GM21528 (cell line): ENCODE results near the gene MPND.

Source experiments
- ATAC-seq: cut with Tn5 transposase; IDR thresholded peaks from one replicate; pipeline ENCODE4 v1.9.1; 2021; ENCODE audit warnings: mild to moderate bottlenecking, moderate library complexity; ENCODE audit not compliant: unreplicated experiment, low FRiP score

The MPND gene

DNA sequence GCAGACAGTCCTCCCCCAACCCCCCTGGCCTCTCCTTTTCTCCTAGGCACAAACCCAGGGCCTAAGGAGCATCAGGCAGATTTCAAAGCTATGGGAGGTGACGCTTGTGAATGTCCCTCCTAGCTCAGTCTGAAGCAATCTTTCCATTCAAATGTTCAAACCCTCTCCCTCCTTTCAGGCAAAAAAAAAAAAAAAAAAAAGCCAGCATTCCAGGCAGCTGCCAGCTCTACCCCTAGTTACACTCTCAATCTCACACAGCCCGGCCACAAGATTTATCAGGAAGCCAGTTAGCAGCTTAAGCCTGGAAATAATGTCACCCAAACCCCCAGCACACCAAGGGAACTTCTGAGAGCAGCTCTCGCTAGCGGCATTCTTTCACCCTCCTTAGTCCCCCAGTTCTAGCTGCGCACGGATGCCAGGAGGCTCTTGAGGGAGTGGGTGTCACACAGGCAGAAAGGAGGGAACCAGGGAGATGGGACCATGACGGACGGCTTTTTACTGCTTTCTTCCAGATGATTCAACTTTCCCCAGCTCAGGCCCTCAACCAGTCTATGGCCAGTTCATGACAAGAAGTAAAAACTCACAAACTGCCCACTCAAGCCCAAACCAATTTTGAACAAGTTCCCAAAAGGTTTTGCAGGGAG, 50.7 kb downstream of the MPND start:
- ATAC-seq = no peak

DNA sequence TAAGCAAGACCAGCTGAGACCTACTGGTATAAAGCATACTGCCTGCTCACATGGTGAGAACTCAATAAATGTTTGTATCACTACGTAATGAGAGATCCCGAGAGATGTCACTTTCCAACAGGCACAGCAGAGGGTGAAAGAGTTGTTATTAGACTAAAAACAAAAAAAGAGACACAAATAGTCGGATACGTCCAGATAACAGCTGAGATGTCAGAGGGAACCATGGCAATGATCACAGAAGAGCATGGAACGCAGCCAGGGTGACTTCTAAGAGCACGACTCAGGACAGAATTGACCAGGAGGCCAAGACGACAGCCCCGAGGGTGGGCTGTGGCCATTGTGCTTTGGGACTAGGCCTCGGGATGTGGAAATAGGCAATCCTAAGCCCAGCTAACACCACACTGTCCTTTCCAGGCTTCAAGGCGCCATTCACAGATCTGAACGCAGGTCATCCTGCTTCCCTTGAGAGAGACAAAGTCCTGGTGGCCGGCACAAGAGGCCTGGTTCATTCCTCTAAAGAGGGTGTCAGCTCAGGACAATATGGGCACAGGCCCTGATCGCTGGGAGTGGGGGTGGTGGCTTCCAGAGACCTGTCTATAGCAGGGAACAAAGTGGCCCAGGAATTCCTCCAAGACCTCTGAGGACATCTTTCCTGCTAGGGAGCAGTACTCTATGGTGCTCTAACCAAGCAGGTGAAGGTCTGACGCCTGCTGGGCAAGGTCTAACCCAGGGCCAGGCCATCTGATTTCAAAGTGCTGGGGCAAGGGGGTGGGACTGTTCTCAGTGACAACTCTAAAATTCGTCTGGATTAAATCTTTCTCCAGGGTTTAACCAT, 53.8 kb downstream of the MPND start:
- ATAC-seq = no peak

DNA sequence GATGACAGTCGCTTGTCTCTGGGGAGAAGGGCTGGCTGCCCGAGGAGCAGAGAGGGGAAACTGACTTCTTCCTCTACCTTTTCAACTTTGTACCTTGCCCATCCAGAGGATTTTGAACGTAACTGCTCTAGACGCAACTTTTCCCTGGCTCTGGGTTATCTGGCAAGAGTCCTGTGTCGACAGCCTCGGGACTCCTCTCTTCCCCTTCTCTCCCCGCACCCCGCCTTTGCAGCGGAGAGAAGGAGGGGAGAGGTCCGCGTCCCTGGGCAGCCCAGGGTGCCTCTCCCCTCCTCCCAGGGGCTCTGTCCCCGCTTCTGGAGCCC, 56.4 kb downstream of the MPND start:
- ATAC-seq = peak; percentile 17

DNA sequence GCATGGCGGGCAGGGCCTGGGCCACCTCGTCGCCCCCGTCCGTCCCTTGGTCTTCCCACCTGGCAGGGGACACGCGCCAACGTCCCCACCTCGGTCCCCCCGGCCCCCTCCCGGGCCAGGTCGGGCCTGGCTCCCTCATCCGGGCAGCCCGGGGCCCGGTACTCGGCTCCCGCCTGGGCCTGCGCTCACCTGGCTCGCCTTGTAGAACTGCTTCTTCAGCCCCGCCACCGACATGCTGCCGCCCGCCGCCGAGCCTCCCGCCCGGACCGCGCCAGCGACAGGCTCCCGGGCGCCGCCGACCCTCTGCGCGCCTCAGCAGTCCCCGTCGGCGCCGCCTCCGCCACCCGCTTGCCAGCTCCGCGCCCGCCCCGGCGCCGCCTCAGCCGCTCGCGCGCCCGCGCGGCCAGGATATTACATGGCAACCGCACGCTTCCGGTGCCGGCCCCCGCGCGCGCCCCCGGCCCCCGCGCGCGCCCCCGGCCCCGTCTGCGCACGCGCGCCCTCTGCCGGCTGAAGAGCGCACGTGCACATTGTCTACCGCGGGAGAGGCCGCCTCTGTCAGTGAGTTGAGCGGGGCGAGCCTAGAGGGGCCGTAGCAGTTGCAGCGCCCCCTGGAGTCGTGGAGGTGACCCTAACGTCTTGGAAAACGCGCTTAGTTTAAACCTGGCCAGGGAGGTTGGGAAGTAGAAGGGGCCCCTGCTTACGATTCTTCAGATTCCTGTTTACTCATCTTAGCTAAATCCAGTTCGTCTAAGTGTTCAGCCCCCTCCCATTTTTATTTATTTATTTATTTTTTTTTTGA, 57.0 kb downstream of the MPND start, which contains the start of gene SH3GL1:
Gene SH3GL1, minus strand, starts transcription at position 413 of the 802 bp plus-strand sequence. Its CDS starts 179 bp downstream, at position 234.
- ATAC-seq = peak; percentile 49

DNA sequence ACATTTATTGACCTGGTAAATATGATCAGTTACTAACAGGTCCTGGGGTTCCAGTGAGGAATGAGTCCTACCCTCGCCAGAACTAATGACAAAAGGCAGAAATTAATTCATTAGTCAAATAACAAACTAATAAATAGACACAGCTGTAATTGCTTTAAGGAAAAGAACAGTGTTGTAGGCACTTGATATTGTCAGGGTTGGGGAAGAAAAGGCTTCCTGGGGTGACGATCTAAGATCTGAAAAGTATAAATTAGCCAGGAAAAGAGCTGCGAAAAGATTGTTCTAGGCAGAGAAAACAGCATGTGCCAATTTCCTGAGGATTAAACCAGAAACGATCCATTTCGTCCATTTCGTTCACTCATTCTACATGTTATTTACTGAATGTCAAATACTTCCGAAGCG, 58.4 kb downstream of the MPND start:
- ATAC-seq = no peak

DNA sequence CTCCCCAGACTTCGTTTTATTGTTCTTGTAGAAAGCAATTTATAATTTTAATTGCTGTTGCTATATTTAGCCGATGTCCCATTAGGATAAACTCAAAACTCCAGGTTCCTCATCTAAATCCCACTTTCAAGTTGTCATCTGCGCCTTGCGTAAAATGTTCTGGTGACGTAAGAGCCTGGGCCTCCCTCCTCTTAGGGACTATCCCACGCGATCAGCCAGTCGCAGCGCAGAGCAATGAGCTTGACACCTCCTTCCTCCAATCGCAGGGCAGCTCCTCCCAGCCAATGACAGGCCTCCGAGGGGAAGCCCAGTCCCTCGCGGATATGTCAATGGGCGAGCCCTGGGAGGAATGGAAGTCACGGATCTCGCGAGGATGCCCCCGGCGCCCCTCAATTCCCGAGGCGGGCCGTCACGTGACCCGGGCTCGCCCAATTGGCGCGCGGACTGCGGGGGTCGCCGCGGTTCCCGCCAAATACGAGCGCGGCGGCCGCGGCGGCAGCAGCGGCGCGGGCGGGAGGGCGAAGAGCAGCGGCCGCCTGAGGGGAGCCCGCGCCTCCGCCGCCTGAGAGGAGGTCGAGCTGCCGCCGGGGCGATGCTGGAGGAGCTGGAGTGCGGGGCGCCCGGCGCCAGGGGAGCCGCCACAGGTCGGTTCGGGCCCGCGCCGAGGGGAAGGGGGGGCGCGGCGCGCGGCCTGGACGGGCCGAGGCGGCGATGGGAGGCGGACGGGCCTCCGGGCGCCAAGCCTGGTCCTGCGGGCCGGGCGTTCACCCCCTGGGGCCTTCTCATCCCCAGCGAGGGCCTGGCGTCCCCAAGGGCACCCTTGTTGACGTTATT, 59.0 kb downstream of the MPND start, which contains the start of gene CHAF1A:
Gene CHAF1A, plus strand, starts transcription at position 470 of the 834 bp plus-strand sequence. Its CDS starts 123 bp downstream, at position 593.
- ATAC-seq = peak; percentile 72

DNA sequence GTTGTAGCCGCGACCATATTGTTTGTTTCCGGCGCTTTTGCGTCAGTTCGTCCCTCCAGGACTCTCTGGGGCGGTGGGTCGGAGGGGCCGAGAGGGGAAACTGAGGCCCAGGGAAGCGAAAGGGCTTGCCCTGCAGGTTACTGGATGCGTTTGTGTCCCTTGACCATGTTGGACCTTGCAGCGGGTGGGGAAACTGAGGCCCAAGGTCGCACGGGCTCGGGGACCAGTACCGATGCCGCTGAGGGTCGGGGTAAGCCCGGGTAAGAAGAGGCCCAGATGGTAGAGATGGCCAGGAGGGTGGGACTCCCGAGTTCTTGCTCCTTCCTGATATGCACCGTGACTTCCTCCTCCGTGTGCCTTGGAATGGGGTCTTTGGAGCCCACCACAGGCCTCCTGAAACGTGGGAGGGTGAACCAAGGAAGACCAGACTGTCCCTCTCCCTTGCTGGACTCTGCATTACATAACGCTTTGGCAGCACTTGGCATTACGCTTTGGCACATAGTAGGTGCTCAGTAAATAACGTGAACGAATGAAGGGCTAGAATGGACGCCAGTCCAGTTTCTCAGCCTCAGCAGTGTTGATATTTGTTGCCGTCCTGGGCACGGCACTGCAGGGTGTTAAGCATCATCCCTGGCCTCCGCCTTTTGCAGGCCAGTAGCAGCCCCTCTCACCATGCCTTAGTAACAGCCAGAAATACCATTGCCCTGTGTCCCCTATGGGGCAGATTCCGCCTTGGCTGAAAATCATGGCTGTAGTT, 59.8 kb downstream of the MPND start:
- ATAC-seq = no peak

DNA sequence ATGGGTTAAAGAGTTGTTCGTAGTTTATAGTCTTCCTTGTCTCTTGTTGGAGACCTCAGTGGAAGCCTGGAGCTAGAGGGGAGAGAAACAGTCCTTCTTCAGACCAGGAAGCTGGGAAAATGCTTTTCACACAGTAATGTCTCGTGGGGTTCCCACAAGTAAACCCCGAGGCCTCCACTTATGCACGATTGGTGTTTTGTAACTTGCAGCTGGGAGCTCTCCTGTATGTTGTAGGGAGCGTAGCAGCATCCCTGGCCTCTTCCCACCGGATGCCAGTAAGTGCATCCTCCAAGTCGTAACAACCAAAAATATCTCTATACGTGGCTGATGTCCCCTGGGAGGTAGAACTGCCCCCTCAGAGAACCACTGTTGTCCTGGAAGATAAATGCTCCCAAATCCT, 62.6 kb downstream of the MPND start:
- no peak for ATAC-seq

DNA sequence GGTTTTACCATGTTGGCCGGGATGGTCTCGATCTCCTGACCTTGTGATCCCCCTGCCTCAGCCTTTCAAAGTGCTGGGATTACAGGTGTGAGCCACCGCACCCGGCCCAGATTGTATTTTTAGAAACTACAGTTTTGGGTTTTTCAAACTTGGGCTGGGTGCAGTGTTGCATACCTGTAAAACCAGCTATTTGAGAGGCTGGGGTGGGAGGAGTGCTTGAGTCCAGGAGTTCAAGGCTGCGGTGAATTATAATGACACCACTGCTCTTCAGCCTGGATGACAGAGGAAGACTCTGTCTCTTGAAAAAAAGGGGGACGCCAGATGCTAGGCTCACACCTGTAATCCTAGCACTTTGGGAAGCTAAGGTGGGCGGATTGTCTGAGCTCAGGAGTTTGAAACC, 63.3 kb downstream of the MPND start:
- ATAC-seq = no peak

DNA sequence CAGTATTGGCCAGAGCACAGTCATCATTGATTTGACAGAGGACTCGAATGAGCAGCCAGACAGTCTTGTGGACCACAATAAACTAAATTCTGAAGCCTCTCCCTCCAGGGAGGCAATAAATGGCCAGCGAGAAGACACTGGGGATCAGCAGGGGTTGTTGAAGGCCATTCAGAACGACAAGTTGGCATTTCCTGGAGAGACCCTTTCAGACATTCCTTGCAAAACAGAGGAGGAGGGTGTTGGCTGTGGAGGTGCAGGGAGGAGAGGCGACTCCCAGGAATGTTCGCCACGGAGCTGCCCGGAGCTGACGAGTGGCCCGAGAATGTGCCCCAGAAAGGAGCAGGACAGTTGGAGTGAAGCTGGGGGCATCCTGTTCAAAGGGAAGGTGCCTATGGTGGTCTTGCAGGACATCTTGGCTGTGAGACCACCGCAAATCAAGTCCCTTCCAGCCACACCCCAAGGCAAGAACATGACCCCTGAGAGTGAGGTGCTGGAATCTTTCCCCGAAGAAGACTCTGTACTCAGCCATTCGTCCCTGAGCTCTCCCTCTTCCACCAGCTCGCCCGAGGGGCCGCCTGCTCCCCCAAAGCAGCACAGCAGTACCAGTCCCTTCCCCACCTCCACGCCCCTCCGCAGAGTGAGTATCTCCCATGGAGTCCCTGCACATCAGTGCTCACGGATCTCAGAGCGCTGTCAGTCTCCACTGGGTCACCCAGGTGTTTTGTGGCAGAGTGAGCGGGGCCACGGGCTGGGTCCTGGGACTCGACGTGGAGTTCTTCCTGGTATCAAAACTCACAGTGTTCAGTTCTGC, 66.0 kb downstream of the MPND start:
- ATAC-seq = no peak
